NCI-H2081 (cell line): ENCODE results near the gene CORO6.
"Not testable (repeated sequence)": the region's sequence is repeated elsewhere in the genome, so short reads cannot be mapped to it uniquely, and the experiment has no call there.

Experiments
- DNase-seq, 2 experiments: peaks; one replicate each; lab custom pipeline; 2025; lab: John Stamatoyannopoulos, UW

CORO6 gene

GRCh38 chr17:29622337-29623282 is at the start of gene CORO6:
Gene CORO6, minus strand, starts transcription at chr17:29622912. Its CDS starts 1,491 bp downstream, at chr17:29621421.
- no peak for DNase-seq

- no peak for DNase-seq
Observed at GRCh38 chr17:29671661-29672060, 48.9 kb upstream of the CORO6 start.

- no peak for DNase-seq
Observed at GRCh38 chr17:29669266-29669665, 46.6 kb upstream of the CORO6 start.

- DNase-seq, result no peak
Observed at GRCh38 chr17:29667969-29668368, 45.3 kb upstream of the CORO6 start.

- no peak for DNase-seq
Observed at GRCh38 chr17:29665481-29665810, 42.7 kb upstream of the CORO6 start.

- DNase-seq, result no peak
Observed at GRCh38 chr17:29664743-29665480, 42.2 kb upstream of the CORO6 start.

- peak in 1 of 2 experiments; percentile 1 for DNase-seq
Observed at GRCh38 chr17:29663155-29663554, 40.4 kb upstream of the CORO6 start.

GRCh38 chr17:29661213-29661612 is 38.5 kb upstream of the CORO6 start:
- peak in 1 of 2 experiments; percentile 7 for DNase-seq

- DNase-seq, result no peak
Observed at GRCh38 chr17:29659155-29659554, 36.4 kb upstream of the CORO6 start.

- DNase-seq, result no peak
Observed at GRCh38 chr17:29655323-29655722, 32.6 kb upstream of the CORO6 start.

- no peak for DNase-seq
Observed at GRCh38 chr17:29653995-29654714, 31.4 kb upstream of the CORO6 start.

- no peak for DNase-seq
Observed at GRCh38 chr17:29652976-29653375, 30.3 kb upstream of the CORO6 start.

- not testable (repeated sequence) for DNase-seq
Observed at GRCh38 chr17:29651913-29652312, 29.2 kb upstream of the CORO6 start.

GRCh38 chr17:29650396-29650795 is 27.7 kb upstream of the CORO6 start:
- no peak for DNase-seq

GRCh38 chr17:29649359-29649758 is 26.6 kb upstream of the CORO6 start:
- DNase-seq, result no peak

GRCh38 chr17:29648005-29648404 is 25.3 kb upstream of the CORO6 start:
- no peak for DNase-seq

- no peak for DNase-seq
Observed at GRCh38 chr17:29645515-29646051, 22.9 kb upstream of the CORO6 start.

- no peak for DNase-seq
Observed at GRCh38 chr17:29643817-29644160, 21.1 kb upstream of the CORO6 start.

- peak; percentile 14 to 37 for DNase-seq
Observed at GRCh38 chr17:29642171-29642611, 19.5 kb upstream of the CORO6 start.

GRCh38 chr17:29640981-29641642 is 18.4 kb upstream of the CORO6 start:
- no peak for DNase-seq

GRCh38 chr17:29640413-29640812 is 17.7 kb upstream of the CORO6 start:
- DNase-seq, result no peak

- DNase-seq, result no peak
Observed at GRCh38 chr17:29633886-29634285, 11.2 kb upstream of the CORO6 start.
